GM19193 (cell line): ENCODE results near the gene RAB4B.

Experiments
- POLR2A ChIP-seq: IDR thresholded peaks from 4 replicates; pipeline ENCODE4 v1.6.1; 2011; ENCODE audit not compliant: insufficient read depth, insufficient read length; ENCODE audit errors: extremely low read depth

The RAB4B gene

DNA sequence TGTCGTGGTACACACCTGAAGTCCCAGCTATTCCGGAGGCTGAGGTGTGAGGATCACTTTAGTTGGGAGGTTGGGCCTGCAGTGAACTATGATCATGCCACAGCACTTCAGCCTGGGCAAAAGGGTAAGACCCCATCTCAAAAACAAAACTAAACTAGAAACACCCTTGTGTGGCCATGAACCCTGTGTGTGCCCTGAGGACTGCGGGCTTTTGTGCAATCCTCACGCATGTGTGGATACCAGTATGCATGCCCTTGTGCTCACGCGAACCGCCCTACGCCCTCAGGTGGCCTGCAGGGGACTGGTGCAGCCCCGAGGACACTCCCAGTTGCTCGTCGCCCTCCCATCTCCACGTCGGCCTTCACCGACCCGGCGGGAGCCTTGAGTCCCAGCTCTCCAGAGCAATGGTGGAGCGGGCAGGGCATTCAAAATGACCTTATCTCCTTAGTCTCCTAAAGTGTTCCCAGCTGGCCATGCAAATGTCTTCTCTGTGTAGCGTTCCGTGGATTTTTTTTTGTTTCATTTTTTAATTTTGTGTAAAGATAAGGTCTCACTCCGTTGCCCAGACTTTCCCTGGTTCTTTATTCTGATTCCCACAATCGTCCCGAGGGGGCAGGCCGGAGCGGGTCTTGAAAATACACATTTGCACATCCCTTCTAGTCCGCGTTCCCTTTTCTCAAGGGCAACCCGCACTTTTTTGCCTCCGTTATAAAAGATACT, 20.1 kb downstream of the RAB4B start:
- TF ChIP-seq POLR2A, result peak; percentile 73

DNA sequence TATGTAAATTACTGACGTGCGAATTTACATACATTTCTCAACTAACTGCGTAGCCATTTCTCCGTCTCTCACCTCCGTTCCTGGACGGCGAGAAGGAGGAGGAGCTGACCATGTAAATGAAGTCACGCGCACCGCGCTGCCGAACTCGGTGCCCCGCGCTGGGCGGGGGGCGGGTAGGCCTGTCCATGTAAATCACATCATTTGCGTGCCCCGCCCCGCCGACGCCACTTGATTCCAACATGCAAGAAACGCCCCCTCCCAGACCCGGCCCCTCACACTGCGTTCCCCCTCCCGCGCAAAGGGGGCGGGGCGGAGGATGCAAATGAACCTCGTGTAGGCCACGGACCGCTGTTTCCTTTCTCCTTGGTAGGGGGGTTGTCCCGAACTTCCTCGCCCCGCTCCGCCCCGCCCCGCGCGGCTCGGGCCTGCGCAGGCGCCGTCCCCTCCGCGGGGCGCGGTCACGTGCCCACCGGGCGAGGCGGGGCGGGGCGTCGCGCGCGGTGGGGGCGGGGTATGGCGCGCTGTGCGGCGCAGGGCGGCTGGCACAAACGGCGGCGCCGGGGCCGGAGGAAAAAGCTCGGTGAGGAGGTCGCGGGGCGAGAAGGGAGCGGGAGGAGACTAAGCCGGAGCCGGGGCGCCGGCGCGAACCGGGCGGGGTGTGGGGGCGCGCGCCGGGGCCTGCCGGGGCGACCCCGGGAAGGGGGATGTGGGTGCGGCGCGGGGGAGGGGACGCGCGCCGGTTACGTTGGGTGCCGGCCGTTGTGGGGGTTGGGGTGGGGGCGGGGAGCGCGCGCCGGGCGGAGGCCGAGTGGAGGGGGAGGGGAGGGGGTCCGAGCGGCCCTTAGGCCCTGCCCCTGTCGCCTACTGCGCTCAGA, 20.9 kb downstream of the RAB4B start, which contains the start of gene EGLN2:
EGLN2 (plus strand) TSS at position 509 of the 875 bp plus-strand sequence. CDS start 1,382 bp downstream, outside the sequence.
- TF ChIP-seq POLR2A, result peak; percentile 50

DNA sequence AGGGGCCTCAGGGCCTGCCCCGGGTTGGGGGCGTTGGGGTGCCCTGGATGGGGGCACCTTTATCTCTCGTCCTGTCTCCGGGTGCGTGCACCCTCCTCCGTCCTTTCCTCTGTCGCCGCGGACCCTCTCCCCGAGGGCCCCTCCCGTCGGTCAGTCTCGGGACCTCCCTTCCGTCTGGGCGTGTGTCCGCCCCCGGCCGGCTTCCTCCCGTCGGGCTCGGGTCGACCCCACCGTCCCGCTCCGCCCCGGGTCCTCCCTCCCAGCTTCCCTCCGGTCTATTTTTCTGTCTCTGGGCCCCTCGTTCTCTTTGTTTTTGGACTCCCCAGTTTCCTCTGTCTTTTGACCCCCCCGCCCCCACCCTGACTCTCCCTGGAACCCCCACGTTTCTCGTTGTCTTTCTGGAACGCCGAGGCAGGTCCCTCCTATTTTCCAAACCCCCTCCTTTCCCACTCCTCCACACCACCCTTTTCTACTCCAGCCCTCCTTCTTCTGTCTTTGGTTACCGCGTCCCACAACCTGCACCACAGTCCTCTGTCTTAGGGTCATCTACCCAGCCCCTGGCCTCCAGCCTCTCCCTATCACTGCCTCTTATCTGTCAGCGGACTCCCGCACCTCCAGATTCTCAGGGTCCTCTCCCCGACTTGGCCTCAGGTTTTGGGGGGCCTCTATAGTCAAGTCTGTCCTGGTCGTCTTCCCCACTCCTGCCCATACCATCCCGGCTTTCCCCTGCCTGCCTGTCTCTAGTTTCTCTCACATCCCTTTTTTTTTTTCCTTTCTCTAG, 21.7 kb downstream of the RAB4B start:
- TF ChIP-seq POLR2A, result peak; percentile 3

DNA sequence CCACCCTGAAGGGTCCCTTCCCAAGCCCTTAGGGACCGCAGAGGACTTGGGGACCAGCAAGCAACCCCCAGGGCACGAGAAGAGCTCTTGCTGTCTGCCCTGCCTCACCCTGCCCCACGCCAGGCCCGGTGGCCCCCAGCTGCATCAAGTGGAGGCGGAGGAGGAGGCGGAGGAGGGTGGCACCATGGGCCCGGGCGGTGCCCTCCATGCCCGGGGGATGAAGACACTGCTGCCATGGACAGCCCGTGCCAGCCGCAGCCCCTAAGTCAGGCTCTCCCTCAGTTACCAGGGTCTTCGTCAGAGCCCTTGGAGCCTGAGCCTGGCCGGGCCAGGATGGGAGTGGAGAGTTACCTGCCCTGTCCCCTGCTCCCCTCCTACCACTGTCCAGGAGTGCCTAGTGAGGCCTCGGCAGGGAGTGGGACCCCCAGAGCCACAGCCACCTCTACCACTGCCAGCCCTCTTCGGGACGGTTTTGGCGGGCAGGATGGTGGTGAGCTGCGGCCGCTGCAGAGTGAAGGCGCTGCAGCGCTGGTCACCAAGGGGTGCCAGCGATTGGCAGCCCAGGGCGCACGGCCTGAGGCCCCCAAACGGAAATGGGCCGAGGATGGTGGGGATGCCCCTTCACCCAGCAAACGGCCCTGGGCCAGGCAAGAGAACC, 22.4 kb downstream of the RAB4B start:
- no peak for TF ChIP-seq POLR2A

DNA sequence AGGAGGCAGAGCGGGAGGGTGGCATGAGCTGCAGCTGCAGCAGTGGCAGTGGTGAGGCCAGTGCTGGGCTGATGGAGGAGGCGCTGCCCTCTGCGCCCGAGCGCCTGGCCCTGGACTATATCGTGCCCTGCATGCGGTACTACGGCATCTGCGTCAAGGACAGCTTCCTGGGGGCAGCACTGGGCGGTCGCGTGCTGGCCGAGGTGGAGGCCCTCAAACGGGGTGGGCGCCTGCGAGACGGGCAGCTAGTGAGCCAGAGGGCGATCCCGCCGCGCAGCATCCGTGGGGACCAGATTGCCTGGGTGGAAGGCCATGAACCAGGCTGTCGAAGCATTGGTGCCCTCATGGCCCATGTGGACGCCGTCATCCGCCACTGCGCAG, 22.9 kb downstream of the RAB4B start:
- no peak for TF ChIP-seq POLR2A

DNA sequence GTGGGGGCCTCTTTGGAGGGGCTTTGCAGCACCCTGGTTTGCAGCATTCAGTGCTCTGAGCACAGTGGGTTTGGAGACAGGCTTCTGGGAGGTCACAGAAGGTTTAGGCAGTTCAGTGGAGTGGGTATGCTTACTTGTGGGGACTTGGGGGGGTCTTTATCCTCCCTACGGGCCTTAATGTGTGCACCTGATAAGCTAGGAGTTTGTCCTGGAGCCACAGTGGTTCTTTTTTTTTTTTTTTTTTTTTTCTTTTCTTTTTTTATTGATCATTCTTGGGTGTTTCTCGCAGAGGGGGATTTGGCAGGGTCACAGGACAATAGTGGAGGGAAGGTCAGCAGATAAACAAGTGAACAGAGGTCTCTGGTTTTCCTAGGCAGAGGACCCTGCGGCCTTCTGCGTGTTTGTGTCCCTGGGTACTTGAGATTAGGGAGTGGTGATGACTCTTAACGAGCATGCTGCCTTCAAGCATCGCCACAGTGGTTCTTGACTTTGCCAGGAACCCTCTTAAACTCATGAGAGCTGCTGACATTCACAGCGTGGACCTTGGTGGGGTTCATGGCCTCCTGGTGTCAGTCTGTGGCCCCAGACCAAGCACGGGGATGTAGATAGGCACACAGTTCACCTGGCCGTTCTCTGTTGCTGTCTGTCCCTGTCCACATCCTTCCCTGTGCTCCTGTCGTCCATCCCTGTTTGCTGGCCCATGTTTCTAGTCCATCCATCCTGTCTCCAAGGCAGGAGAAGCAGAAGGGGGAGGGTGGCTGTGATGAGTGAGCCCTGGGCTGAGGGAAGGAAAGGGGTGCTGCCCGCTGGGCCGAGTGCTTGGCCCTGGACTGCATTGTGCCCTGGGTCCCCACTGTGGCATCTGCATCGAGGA, 23.6 kb downstream of the RAB4B start:
- no peak for TF ChIP-seq POLR2A

DNA sequence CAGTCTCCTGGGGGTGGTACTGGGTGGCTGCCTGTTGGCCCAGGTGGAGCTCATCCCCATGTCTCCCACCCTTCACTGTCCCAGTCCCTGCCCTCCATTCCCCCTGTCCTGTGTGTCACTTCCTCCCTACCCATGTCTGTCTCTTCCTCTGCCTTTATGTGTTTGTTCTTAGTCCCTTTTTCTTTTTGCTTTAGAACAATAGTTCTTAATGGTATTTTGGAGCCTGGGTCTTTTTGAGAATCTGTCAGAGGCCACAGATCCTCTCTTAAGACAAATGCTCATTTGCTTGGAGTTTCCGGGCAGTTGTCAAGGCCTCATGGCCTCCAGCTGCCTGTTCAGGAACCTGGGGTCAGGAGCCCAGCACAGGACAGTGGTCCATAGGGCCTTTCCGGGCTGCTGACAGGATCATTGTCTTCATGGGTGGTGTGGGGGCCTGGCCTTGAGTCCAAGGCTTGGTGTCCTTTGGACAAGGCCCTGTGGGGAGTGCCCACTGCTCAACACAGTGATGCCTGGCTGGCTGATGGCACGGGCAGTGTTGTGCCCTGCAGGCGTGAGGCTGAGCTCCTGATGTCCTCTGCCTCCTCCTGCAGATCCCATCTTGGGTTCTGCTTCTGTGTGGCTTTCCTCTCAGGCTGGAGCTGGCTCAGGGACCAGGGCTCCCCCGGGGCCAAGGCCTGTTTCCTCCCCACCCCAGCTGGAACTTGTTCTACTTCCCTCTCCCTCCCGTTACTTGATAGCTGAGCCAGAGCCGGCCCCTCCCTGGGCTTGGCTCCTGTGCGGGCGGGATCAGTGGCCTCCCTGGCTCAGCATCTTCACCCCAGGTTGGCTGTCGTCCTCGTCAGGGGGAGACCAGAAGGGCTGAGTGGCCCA, 24.5 kb downstream of the RAB4B start:
- TF ChIP-seq POLR2A, result no peak

DNA sequence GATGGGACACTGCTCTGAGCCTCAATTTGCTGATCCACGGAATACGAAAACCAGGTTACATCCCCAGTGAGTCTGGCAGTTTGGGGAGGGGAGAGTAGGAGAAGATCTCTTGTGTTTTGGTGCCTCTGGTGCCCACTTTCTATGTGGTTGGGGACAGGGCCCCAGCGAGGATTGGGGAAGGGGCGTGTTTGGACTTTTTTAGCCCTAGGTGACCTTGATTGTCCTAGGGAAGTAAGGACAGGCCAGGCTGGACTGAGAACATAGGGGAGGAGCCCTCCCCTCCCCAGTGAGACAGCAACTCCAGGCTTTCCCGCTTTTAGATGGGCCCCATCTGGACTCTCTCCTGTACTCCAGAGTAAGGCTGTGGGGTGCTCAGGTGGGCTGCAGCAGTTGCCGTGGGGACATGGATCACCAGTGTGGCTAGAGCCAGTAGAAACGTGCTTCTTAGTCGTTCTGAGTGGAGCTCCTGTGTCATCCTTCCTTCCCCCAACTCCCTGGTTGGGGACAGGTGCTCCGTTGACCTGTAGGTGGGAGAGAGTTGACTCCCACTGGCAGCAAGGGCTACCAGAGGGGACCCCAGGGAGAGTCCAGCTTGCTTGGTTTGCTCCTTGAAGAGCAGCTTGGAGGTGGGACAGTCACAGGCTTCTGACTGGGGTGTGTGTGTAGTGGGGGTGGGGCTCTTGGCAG, 25.3 kb downstream of the RAB4B start:
- no peak for TF ChIP-seq POLR2A

DNA sequence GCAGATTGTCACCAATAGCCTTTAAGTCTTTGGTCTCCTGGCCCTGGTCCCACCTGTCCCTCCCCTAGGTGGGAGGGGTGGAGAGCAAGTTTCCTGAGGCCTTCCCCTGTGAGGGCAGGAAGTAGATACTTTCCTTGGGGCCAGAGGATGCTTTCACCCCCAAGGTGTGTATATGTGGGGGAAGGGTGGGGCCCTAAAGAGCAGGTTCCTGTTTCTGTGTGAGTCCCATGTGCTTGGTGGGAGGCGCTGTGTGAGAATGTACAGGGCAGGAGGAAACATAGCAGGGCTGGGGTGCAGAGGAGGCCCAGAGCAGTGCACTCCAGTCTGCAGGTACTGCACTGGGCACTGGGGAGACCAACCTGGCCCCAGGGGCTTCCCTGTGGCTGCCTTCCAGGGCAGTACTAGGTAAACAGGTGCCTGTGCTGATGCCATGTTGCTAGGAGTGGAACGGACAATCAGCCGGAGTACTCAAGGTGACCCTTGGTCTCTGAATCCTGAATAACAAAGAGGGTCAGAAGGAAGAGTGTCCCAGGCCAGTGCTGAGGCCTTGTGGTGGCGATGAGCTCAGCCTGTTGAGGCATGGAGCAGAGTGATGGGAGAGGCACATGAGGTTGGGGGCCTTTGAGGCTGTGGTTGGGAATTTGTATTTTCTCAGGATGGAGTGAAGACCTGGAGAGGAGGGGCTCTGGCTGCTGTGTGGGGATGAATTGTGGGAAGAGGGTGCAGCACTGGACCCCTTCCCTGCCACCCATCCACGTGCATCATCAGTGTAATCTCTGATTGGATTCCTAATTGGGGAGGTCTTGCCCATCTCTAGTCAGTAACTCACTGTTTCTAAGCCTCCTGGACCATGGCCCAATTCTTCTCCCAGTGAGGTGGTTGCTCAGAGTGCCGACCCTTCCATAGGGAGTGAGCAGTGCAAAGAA, 26.1 kb downstream of the RAB4B start:
- TF ChIP-seq POLR2A, result no peak

DNA sequence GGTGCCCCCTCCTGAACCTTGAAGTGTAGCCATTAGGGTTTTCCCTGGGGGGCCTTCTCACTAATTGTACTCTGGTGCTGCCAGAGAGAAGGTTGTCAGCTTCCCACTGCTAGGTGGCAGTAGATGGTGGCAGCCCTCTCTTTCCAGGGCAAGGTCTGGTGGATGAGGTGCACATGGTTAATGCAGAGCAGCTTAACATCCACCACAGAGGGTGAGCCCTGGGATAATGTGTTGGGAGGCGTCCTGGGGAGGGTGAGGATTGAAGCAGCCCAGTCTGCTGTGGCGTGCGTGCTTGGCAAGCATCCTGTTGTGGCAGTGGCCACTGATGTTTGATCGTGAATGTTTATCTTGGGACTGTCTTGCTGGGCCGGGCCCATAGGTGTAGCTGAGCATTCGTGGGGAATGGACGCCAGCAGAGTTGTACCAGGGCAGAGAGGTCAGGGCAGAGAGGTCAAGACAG, 26.8 kb downstream of the RAB4B start:
- no peak for TF ChIP-seq POLR2A

DNA sequence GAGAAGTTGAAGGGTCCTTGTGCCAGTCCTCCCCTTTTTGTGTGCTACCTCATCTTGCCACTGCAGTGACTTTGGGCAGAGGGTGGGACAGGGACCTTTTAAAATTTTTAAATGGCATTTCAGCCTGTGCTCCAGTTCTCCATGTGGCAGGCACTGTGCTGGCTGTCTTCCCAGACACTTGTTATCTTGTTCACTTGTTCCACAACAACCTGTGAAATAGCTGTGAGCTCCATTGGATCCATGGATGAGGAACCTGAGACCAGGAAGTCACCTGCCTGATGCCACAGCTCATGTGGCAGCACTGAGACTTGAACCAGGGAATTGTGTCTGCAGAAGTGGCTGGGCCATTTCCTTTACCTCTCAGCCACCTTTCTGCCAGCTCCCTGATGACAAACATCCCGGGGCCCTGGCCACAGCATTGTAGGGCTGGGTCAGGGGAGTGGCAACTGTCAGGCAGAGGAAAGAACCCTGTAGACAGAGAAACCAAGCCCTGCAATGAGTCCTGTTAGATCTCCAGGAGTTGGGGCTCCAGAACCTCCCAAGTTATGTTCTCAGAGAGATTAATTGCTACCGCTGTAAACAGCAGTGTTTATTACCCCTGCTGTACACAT, 27.3 kb downstream of the RAB4B start:
- TF ChIP-seq POLR2A, result no peak
